ENCODE results near the gene IPCEF1. TPM values are rescaled to one million over a fixed set of nuclear protein-coding genes. Genes with fewer than 3 reads are reported as not detected.

Gene IPCEF1
- total RNA-seq, result 10 to 100 TPM; 17.3 to 18.8 TPM

- ATAC-seq (no peak), DNase-seq (no peak)
- H3K9me3 Mint-ChIP-seq (ENCODE audit: low read depth), result peaks cover 4% of the 10 kb centered on the region
- H3K4me3 Mint-ChIP-seq, result no peak within 1 kb of the TSS
- CTCF ChIA-PET, result interaction anchor here (1.3 kb wide), 1 partner anchor 202 kb away, joined by 3 read pairs; no protein-coding TSS in a partner anchor
- H3K27me3 Mint-ChIP-seq, result peaks cover 46% of the 10 kb centered on the region
- H3K4me1 Mint-ChIP-seq, result peaks cover 28% of the 10 kb centered on the region
- no peak within 1 kb of the TSS for H3K27ac Mint-ChIP-seq
- peaks cover 3% of the 10 kb centered on the region for H3K36me3 Mint-ChIP-seq
Measured at GRCh38 chr6:154356690-154357089, at the start of gene IPCEF1. TSS of gene IPCEF1 (minus strand) at chr6:154356803. CDS start at chr6:154265947, 90,856 bp downstream.

GRCh38 chr6:154406301-154406700 lies 49.7 kb upstream of the IPCEF1 start:
- DNase-seq (no peak), ATAC-seq (no peak)
- peaks cover 10% of the 10 kb centered on the region for H3K4me1 Mint-ChIP-seq
- CTCF ChIA-PET, result no interaction called here
- H3K27ac Mint-ChIP-seq, result no peak overlapping the region
- H3K4me3 Mint-ChIP-seq, result no peak overlapping the region
- no peaks in the 10 kb centered on the region for H3K9me3 Mint-ChIP-seq (ENCODE audit: low read depth)
- no peaks in the 10 kb centered on the region for H3K36me3 Mint-ChIP-seq
- peaks cover 6% of the 10 kb centered on the region for H3K27me3 Mint-ChIP-seq

GRCh38 chr6:154404791-154405400 lies 48.3 kb upstream of the IPCEF1 start:
- Mint-ChIP-seq H3K27me3 (peaks cover 4% of the 10 kb centered on the region), H3K27ac (no peak overlapping the region), H3K9me3 (ENCODE audit: low read depth) (no peaks in the 10 kb centered on the region), H3K4me1 (peaks cover 4% of the 10 kb centered on the region), H3K4me3 (no peak overlapping the region), H3K36me3 (no peaks in the 10 kb centered on the region)
- CTCF ChIA-PET, result no interaction called here
- ATAC-seq (no peak), DNase-seq (no peak)

- DNase-seq (no peak), ATAC-seq (no peak)
- peaks cover 4% of the 10 kb centered on the region for H3K27me3 Mint-ChIP-seq
- CTCF ChIA-PET, result no interaction called here
- H3K36me3 Mint-ChIP-seq, result no peaks in the 10 kb centered on the region
- H3K27ac Mint-ChIP-seq, result no peak overlapping the region
- H3K9me3 Mint-ChIP-seq (ENCODE audit: low read depth), result no peaks in the 10 kb centered on the region
- no peak overlapping the region for H3K4me3 Mint-ChIP-seq
- H3K4me1 Mint-ChIP-seq, result peaks cover 4% of the 10 kb centered on the region
Measured at GRCh38 chr6:154403788-154404187, 47.2 kb upstream of the IPCEF1 start.

GRCh38 chr6:154402081-154402780 lies 45.6 kb upstream of the IPCEF1 start:
- H3K4me1 Mint-ChIP-seq, result peaks cover 4% of the 10 kb centered on the region
- no peak overlapping the region for H3K27ac Mint-ChIP-seq
- no peak overlapping the region for H3K4me3 Mint-ChIP-seq
- no peak for DNase-seq
- CTCF ChIA-PET, result interaction anchor here (0.8 kb wide), 1 partner anchor 15 kb away, joined by 3 read pairs; no protein-coding TSS in a partner anchor
- no peak for ATAC-seq
- no peaks in the 10 kb centered on the region for H3K36me3 Mint-ChIP-seq
- H3K27me3 Mint-ChIP-seq, result peaks cover 4% of the 10 kb centered on the region
- no peaks in the 10 kb centered on the region for H3K9me3 Mint-ChIP-seq (ENCODE audit: low read depth)

GRCh38 chr6:154399097-154399496 lies 42.5 kb upstream of the IPCEF1 start:
- Mint-ChIP-seq H3K27ac (no peak overlapping the region), H3K9me3 (ENCODE audit: low read depth) (no peaks in the 10 kb centered on the region), H3K4me3 (no peak overlapping the region), H3K27me3 (peaks cover 10% of the 10 kb centered on the region), H3K36me3 (no peaks in the 10 kb centered on the region), H3K4me1 (peaks cover 3% of the 10 kb centered on the region)
- DNase-seq (no peak), ATAC-seq (no peak)
- CTCF ChIA-PET, result no interaction called here

- Mint-ChIP-seq H3K27me3 (peaks cover 10% of the 10 kb centered on the region), H3K27ac (no peak overlapping the region), H3K9me3 (ENCODE audit: low read depth) (no peaks in the 10 kb centered on the region), H3K4me3 (no peak overlapping the region), H3K36me3 (no peaks in the 10 kb centered on the region), H3K4me1 (no peaks in the 10 kb centered on the region)
- ATAC-seq (no peak), DNase-seq (no peak)
- CTCF ChIA-PET, result no interaction called here
Measured at GRCh38 chr6:154397491-154398195, 41.0 kb upstream of the IPCEF1 start.

GRCh38 chr6:154395878-154396277 lies 39.3 kb upstream of the IPCEF1 start:
- Mint-ChIP-seq H3K27me3 (peaks cover 6% of the 10 kb centered on the region), H3K4me1 (no peaks in the 10 kb centered on the region), H3K4me3 (no peak overlapping the region), H3K36me3 (no peaks in the 10 kb centered on the region), H3K9me3 (ENCODE audit: low read depth) (no peaks in the 10 kb centered on the region), H3K27ac (no peak overlapping the region)
- CTCF ChIA-PET, result no interaction called here
- DNase-seq (no peak), ATAC-seq (no peak)

- ATAC-seq (no peak), DNase-seq (no peak)
- Mint-ChIP-seq H3K27ac (no peak overlapping the region), H3K27me3 (peaks cover 6% of the 10 kb centered on the region), H3K36me3 (no peaks in the 10 kb centered on the region), H3K4me1 (no peaks in the 10 kb centered on the region), H3K4me3 (no peak overlapping the region), H3K9me3 (ENCODE audit: low read depth) (no peaks in the 10 kb centered on the region)
- CTCF ChIA-PET, result no interaction called here
Measured at GRCh38 chr6:154395316-154395715, 38.7 kb upstream of the IPCEF1 start.

GRCh38 chr6:154394571-154394970 lies 38.0 kb upstream of the IPCEF1 start:
- no peak overlapping the region for H3K27ac Mint-ChIP-seq
- H3K9me3 Mint-ChIP-seq (ENCODE audit: low read depth), result no peaks in the 10 kb centered on the region
- DNase-seq (no peak), ATAC-seq (no peak)
- no peaks in the 10 kb centered on the region for H3K36me3 Mint-ChIP-seq
- no peak overlapping the region for H3K4me3 Mint-ChIP-seq
- peaks cover 6% of the 10 kb centered on the region for H3K27me3 Mint-ChIP-seq
- H3K4me1 Mint-ChIP-seq, result no peaks in the 10 kb centered on the region
- CTCF ChIA-PET, result no interaction called here

- CTCF ChIA-PET, result no interaction called here
- no peak for ATAC-seq
- no peaks in the 10 kb centered on the region for H3K36me3 Mint-ChIP-seq
Measured at GRCh38 chr6:154390034-154390433, 33.4 kb upstream of the IPCEF1 start.

GRCh38 chr6:154388803-154389202 lies 32.2 kb upstream of the IPCEF1 start:
- CTCF ChIA-PET, result no interaction called here
- H3K4me3 Mint-ChIP-seq, result no peak overlapping the region
- H3K36me3 Mint-ChIP-seq, result no peaks in the 10 kb centered on the region
- no peaks in the 10 kb centered on the region for H3K4me1 Mint-ChIP-seq
- H3K27me3 Mint-ChIP-seq, result peaks cover 25% of the 10 kb centered on the region
- no peak for ATAC-seq
- no peak for DNase-seq
- no peak overlapping the region for H3K27ac Mint-ChIP-seq
- no peaks in the 10 kb centered on the region for H3K9me3 Mint-ChIP-seq (ENCODE audit: low read depth)

More at GRCh38 chr6:154390034-154390433, 33.4 kb upstream of the IPCEF1 start:
- H3K27me3 Mint-ChIP-seq, result peaks cover 24% of the 10 kb centered on the region
- no peak overlapping the region for H3K4me3 Mint-ChIP-seq
- H3K4me1 Mint-ChIP-seq, result no peaks in the 10 kb centered on the region
- no peak for DNase-seq
- H3K27ac Mint-ChIP-seq, result no peak overlapping the region
- no peaks in the 10 kb centered on the region for H3K9me3 Mint-ChIP-seq (ENCODE audit: low read depth)

GRCh38 chr6:154386848-154387717 lies 30.5 kb upstream of the IPCEF1 start:
- Mint-ChIP-seq H3K9me3 (ENCODE audit: low read depth) (no peaks in the 10 kb centered on the region), H3K4me1 (no peaks in the 10 kb centered on the region)
- CTCF ChIA-PET, result interaction anchor here (1.2 kb wide), 1 partner anchor 15 kb away, joined by 3 read pairs; no protein-coding TSS in a partner anchor

More at GRCh38 chr6:154386848-154387717, 30.5 kb upstream of the IPCEF1 start:
- ATAC-seq, result no peak
- no peak for DNase-seq
- no peak overlapping the region for H3K4me3 Mint-ChIP-seq
- no peaks in the 10 kb centered on the region for H3K36me3 Mint-ChIP-seq
- H3K27ac Mint-ChIP-seq, result no peak overlapping the region
- H3K27me3 Mint-ChIP-seq, result peaks cover 28% of the 10 kb centered on the region
